ENCODE measurements around the gene FTO.

Gene FTO

GRCh38 chr16:53986793-53987192, 282.8 kb downstream of the FTO start:
- Histone ChIP-seq H3K27me3 (ENCODE audit: control insufficient read depth, insufficient read depth, low read length) (no peaks in the 10 kb centered on the region), H3K9ac (ENCODE audit: low read length) (no peak overlapping the region), H3K27ac (ENCODE audit: low read depth, low read length) (no peak overlapping the region), H3K36me3 (ENCODE audit: control insufficient read depth, insufficient read depth, low read length) (no peaks in the 10 kb centered on the region), H3K4me1 (ENCODE audit: control insufficient read depth, insufficient read depth, low read length) (peaks cover 13% of the 10 kb centered on the region), H3K4me3 (ENCODE audit: low read depth, low read length) (no peak overlapping the region), H3K9me3 (ENCODE audit: control insufficient read depth, insufficient read depth, low read depth, low read length) (no peaks in the 10 kb centered on the region)

GRCh38 chr16:53988136-53988535, 284.2 kb downstream of the FTO start:
- no peaks in the 10 kb centered on the region for H3K9me3 ChIP-seq (ENCODE audit: control insufficient read depth, insufficient read depth, low read depth, low read length)
- no peak overlapping the region for H3K27ac ChIP-seq (ENCODE audit: low read depth, low read length)
- H3K36me3 ChIP-seq (ENCODE audit: control insufficient read depth, insufficient read depth, low read length) = no peaks in the 10 kb centered on the region
- H3K4me3 ChIP-seq (ENCODE audit: low read depth, low read length) = no peak overlapping the region
- no peak overlapping the region for H3K9ac ChIP-seq (ENCODE audit: low read length)
- no peaks in the 10 kb centered on the region for H3K27me3 ChIP-seq (ENCODE audit: control insufficient read depth, insufficient read depth, low read length)
- peaks cover 18% of the 10 kb centered on the region for H3K4me1 ChIP-seq (ENCODE audit: control insufficient read depth, insufficient read depth, low read length)

GRCh38 chr16:53989597-53989996, 285.6 kb downstream of the FTO start:
- Histone ChIP-seq H3K4me3 (ENCODE audit: low read depth, low read length) (no peak overlapping the region), H3K36me3 (ENCODE audit: control insufficient read depth, insufficient read depth, low read length) (no peaks in the 10 kb centered on the region), H3K27ac (ENCODE audit: low read depth, low read length) (no peak overlapping the region), H3K9me3 (ENCODE audit: control insufficient read depth, insufficient read depth, low read depth, low read length) (no peaks in the 10 kb centered on the region), H3K27me3 (ENCODE audit: control insufficient read depth, insufficient read depth, low read length) (no peaks in the 10 kb centered on the region), H3K9ac (ENCODE audit: low read length) (no peak overlapping the region), H3K4me1 (ENCODE audit: control insufficient read depth, insufficient read depth, low read length) (peaks cover 18% of the 10 kb centered on the region)

GRCh38 chr16:53991754-53992378, 287.9 kb downstream of the FTO start:
- H3K4me3 ChIP-seq (ENCODE audit: low read depth, low read length) = no peak overlapping the region
- H3K4me1 ChIP-seq (ENCODE audit: control insufficient read depth, insufficient read depth, low read length) = peaks cover 18% of the 10 kb centered on the region
- no peaks in the 10 kb centered on the region for H3K27me3 ChIP-seq (ENCODE audit: control insufficient read depth, insufficient read depth, low read length)
- no peak overlapping the region for H3K27ac ChIP-seq (ENCODE audit: low read depth, low read length)
- H3K36me3 ChIP-seq (ENCODE audit: control insufficient read depth, insufficient read depth, low read length) = no peaks in the 10 kb centered on the region
- no peaks in the 10 kb centered on the region for H3K9me3 ChIP-seq (ENCODE audit: control insufficient read depth, insufficient read depth, low read depth, low read length)
- no peak overlapping the region for H3K9ac ChIP-seq (ENCODE audit: low read length)

- H3K27ac ChIP-seq (ENCODE audit: low read depth, low read length) = no peak overlapping the region
- no peaks in the 10 kb centered on the region for H3K9me3 ChIP-seq (ENCODE audit: control insufficient read depth, insufficient read depth, low read depth, low read length)
- H3K36me3 ChIP-seq (ENCODE audit: control insufficient read depth, insufficient read depth, low read length) = no peaks in the 10 kb centered on the region
- no peak overlapping the region for H3K9ac ChIP-seq (ENCODE audit: low read length)
- no peak overlapping the region for H3K4me3 ChIP-seq (ENCODE audit: low read depth, low read length)
- peaks cover 18% of the 10 kb centered on the region for H3K4me1 ChIP-seq (ENCODE audit: control insufficient read depth, insufficient read depth, low read length)
- H3K27me3 ChIP-seq (ENCODE audit: control insufficient read depth, insufficient read depth, low read length) = no peaks in the 10 kb centered on the region
Measured at GRCh38 chr16:53995378-53995777, 291.4 kb downstream of the FTO start.

- Histone ChIP-seq H3K4me1 (ENCODE audit: control insufficient read depth, insufficient read depth, low read length) (peaks cover 7% of the 10 kb centered on the region), H3K27me3 (ENCODE audit: control insufficient read depth, insufficient read depth, low read length) (no peaks in the 10 kb centered on the region), H3K4me3 (ENCODE audit: low read depth, low read length) (no peak overlapping the region), H3K9me3 (ENCODE audit: control insufficient read depth, insufficient read depth, low read depth, low read length) (no peaks in the 10 kb centered on the region), H3K27ac (ENCODE audit: low read depth, low read length) (no peak overlapping the region), H3K36me3 (ENCODE audit: control insufficient read depth, insufficient read depth, low read length) (no peaks in the 10 kb centered on the region), H3K9ac (ENCODE audit: low read length) (no peak overlapping the region)
Measured at GRCh38 chr16:53996961-53997360, 293.0 kb downstream of the FTO start.

- H3K27me3 ChIP-seq (ENCODE audit: control insufficient read depth, insufficient read depth, low read length) = no peaks in the 10 kb centered on the region
- H3K27ac ChIP-seq (ENCODE audit: low read depth, low read length) = no peak overlapping the region
- no peak overlapping the region for H3K4me3 ChIP-seq (ENCODE audit: low read depth, low read length)
- no peak overlapping the region for H3K9ac ChIP-seq (ENCODE audit: low read length)
- H3K4me1 ChIP-seq (ENCODE audit: control insufficient read depth, insufficient read depth, low read length) = no peaks in the 10 kb centered on the region
- no peaks in the 10 kb centered on the region for H3K36me3 ChIP-seq (ENCODE audit: control insufficient read depth, insufficient read depth, low read length)
- no peaks in the 10 kb centered on the region for H3K9me3 ChIP-seq (ENCODE audit: control insufficient read depth, insufficient read depth, low read depth, low read length)
Measured at GRCh38 chr16:53998024-53998810, 294.3 kb downstream of the FTO start.

- Histone ChIP-seq H3K27ac (ENCODE audit: low read depth, low read length) (no peak overlapping the region), H3K4me1 (ENCODE audit: control insufficient read depth, insufficient read depth, low read length) (no peaks in the 10 kb centered on the region), H3K27me3 (ENCODE audit: control insufficient read depth, insufficient read depth, low read length) (no peaks in the 10 kb centered on the region), H3K9ac (ENCODE audit: low read length) (no peak overlapping the region), H3K9me3 (ENCODE audit: control insufficient read depth, insufficient read depth, low read depth, low read length) (no peaks in the 10 kb centered on the region), H3K36me3 (ENCODE audit: control insufficient read depth, insufficient read depth, low read length) (no peaks in the 10 kb centered on the region), H3K4me3 (ENCODE audit: low read depth, low read length) (no peak overlapping the region)
Measured at GRCh38 chr16:53998966-53999522, 295.1 kb downstream of the FTO start.

GRCh38 chr16:53999841-54000240, 295.9 kb downstream of the FTO start:
- H3K36me3 ChIP-seq (ENCODE audit: control insufficient read depth, insufficient read depth, low read length) = no peaks in the 10 kb centered on the region
- no peak overlapping the region for H3K27ac ChIP-seq (ENCODE audit: low read depth, low read length)
- no peaks in the 10 kb centered on the region for H3K27me3 ChIP-seq (ENCODE audit: control insufficient read depth, insufficient read depth, low read length)
- no peaks in the 10 kb centered on the region for H3K4me1 ChIP-seq (ENCODE audit: control insufficient read depth, insufficient read depth, low read length)
- no peaks in the 10 kb centered on the region for H3K9me3 ChIP-seq (ENCODE audit: control insufficient read depth, insufficient read depth, low read depth, low read length)
- no peak overlapping the region for H3K4me3 ChIP-seq (ENCODE audit: low read depth, low read length)
- no peak overlapping the region for H3K9ac ChIP-seq (ENCODE audit: low read length)

- Histone ChIP-seq H3K27ac (ENCODE audit: low read depth, low read length) (no peak overlapping the region), H3K4me3 (ENCODE audit: low read depth, low read length) (no peak overlapping the region), H3K9ac (ENCODE audit: low read length) (no peak overlapping the region), H3K36me3 (ENCODE audit: control insufficient read depth, insufficient read depth, low read length) (no peaks in the 10 kb centered on the region), H3K4me1 (ENCODE audit: control insufficient read depth, insufficient read depth, low read length) (no peaks in the 10 kb centered on the region), H3K27me3 (ENCODE audit: control insufficient read depth, insufficient read depth, low read length) (no peaks in the 10 kb centered on the region), H3K9me3 (ENCODE audit: control insufficient read depth, insufficient read depth, low read depth, low read length) (no peaks in the 10 kb centered on the region)
Measured at GRCh38 chr16:54000361-54000760, 296.4 kb downstream of the FTO start.

GRCh38 chr16:54006693-54007092, 302.7 kb downstream of the FTO start:
- Histone ChIP-seq H3K9ac (ENCODE audit: low read length) (no peak overlapping the region), H3K36me3 (ENCODE audit: control insufficient read depth, insufficient read depth, low read length) (0 out of 2 replicates have a peak, but pooled peaks cover 2% of the 10 kb centered on the region), H3K27me3 (ENCODE audit: control insufficient read depth, insufficient read depth, low read length) (no peaks in the 10 kb centered on the region), H3K4me1 (ENCODE audit: control insufficient read depth, insufficient read depth, low read length) (no peaks in the 10 kb centered on the region), H3K27ac (ENCODE audit: low read depth, low read length) (no peak overlapping the region), H3K4me3 (ENCODE audit: low read depth, low read length) (no peak overlapping the region), H3K9me3 (ENCODE audit: control insufficient read depth, insufficient read depth, low read depth, low read length) (no peaks in the 10 kb centered on the region)

Data from HUES6 (cell line).